ENCODE measurements around the gene ASCL4. TPM values are rescaled to one million over a fixed set of nuclear protein-coding genes. Genes with fewer than 3 reads are reported as not detected.

The ASCL4 gene
- total RNA-seq, 1 experiment from 2014 or later, result not detected

DNA sequence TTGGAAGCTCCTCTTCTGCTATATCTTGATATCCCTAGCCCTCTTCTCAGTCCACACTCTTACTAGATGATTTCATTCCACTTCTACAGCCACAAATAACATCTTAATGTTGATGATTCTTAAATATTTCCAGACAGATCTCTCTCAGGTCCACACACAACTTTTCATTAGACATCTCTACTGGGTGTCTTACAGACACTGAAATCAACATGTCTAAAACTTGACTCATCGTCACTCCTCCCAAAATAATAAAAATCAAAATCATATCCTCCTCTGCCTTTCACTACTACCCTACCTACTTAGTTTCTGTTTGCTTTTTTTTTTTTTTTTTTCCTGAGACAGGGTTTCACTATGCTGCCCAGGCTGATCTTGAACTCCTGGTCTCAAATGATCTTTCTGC, 25.4 kb upstream of the ASCL4 start:
- H3K9me3 ChIP-seq (ENCODE audit: insufficient read depth, low read depth), result no peaks in the 10 kb centered on the region
- no peak overlapping the region for H2AFZ ChIP-seq
- no peaks in the 10 kb centered on the region for H3K79me2 ChIP-seq (ENCODE audit: low read depth)
- intact Hi-C loops (cut with micrococcal nuclease; ENCODE audit: unreplicated experiment), result no loop called here
- no TSS peak for BruUV-seq (replicated peaks)
- no peak for DNase-seq
- H3K9me2 ChIP-seq (ENCODE audit: insufficient read depth), result no peaks in the 10 kb centered on the region
- no peaks in the 10 kb centered on the region for H3K4me1 ChIP-seq (replicated peaks; ENCODE audit: insufficient read depth)
- no peaks in the 10 kb centered on the region for H3F3A ChIP-seq (ENCODE audit: insufficient read depth, low read depth)
- ChIA-PET CTCF (no interaction called here), POLR2A (ENCODE audit: unreplicated experiment) (interaction anchor here (0.5 kb wide), 1 partner anchor 47 kb away, joined by 4 read pairs; no protein-coding TSS in a partner anchor)
- peaks cover 6% of the 10 kb centered on the region; the same call in 1 of the 2 replicates for H4K20me1 ChIP-seq (ENCODE audit: insufficient read depth)
- H3K36me3 ChIP-seq (ENCODE audit: low read depth), result peaks cover 35% of the 10 kb centered on the region
- TF ChIP-seq, protein P1, sequence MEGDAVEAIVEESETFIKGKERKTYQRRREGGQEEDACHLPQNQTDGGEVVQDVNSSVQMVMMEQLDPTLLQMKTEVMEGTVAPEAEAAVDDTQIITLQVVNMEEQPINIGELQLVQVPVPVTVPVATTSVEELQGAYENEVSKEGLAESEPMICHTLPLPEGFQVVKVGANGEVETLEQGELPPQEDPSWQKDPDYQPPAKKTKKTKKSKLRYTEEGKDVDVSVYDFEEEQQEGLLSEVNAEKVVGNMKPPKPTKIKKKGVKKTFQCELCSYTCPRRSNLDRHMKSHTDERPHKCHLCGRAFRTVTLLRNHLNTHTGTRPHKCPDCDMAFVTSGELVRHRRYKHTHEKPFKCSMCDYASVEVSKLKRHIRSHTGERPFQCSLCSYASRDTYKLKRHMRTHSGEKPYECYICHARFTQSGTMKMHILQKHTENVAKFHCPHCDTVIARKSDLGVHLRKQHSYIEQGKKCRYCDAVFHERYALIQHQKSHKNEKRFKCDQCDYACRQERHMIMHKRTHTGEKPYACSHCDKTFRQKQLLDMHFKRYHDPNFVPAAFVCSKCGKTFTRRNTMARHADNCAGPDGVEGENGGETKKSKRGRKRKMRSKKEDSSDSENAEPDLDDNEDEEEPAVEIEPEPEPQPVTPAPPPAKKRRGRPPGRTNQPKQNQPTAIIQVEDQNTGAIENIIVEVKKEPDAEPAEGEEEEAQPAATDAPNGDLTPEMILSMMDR (conservative IDR thresholded peaks at IDR 0.05), result no peak
- no peak for TF ChIP-seq EZH2 (IDR thresholded peaks at IDR 0.05; ENCODE audit: low read depth)
- no peak overlapping the region for H3K4me2 ChIP-seq
- H3K27me3 ChIP-seq (ENCODE audit: insufficient read depth, low read depth), result no peaks in the 10 kb centered on the region
- no peak overlapping the region for H3K27ac ChIP-seq
- no peak overlapping the region for H3K4me3 ChIP-seq

DNA sequence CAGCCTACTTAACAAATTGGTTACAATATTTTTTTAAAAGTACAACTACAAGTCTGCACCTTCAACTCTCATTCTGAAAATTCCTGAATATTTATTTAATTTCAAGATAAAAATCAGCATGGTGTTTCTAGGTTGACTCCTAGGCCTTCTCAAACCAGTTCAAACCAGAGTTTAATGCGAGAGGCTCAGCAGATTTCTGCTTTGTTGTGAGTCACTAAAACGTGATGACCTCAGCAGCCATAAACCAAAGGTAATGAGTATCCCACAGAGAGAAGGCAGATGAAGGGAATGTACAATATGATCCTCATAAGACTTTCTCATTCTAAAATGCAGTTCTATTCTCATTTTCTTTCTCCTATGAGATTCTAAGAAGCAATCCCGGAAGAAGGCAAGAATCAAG, 15.1 kb upstream of the ASCL4 start:
- Histone ChIP-seq H3K4me1 (replicated peaks; ENCODE audit: insufficient read depth) (peaks cover 26% of the 10 kb centered on the region), H3F3A (ENCODE audit: insufficient read depth, low read depth) (peaks cover 15% of the 10 kb centered on the region), H3K4me3 (peak overlapping the region; percentile 95), H3K27ac (peak overlapping the region; percentile 17; the same call in 1 of the 2 replicates), H3K9me2 (ENCODE audit: insufficient read depth) (no peaks in the 10 kb centered on the region), H2AFZ (no peak overlapping the region), H3K4me2 (peak overlapping the region; percentile 98), H4K20me1 (ENCODE audit: insufficient read depth) (peaks cover 6% of the 10 kb centered on the region; the same call in 1 of the 2 replicates), H3K79me2 (ENCODE audit: low read depth) (peaks cover 40% of the 10 kb centered on the region), H3K27me3 (ENCODE audit: insufficient read depth, low read depth) (no peaks in the 10 kb centered on the region), H3K9me3 (ENCODE audit: insufficient read depth, low read depth) (no peaks in the 10 kb centered on the region), H3K36me3 (ENCODE audit: low read depth) (peaks cover 33% of the 10 kb centered on the region)
- CTCF ChIA-PET, result interaction anchor here (0.6 kb wide), 1 partner anchor 83 kb away, joined by 3 read pairs; no protein-coding TSS in a partner anchor
- intact Hi-C loops (cut with micrococcal nuclease; ENCODE audit: unreplicated experiment), result no loop called here
- BruUV-seq (replicated peaks), result no TSS peak
- DNase-seq, result peak; percentile 13 to 72
- TF ChIP-seq EZH2 (IDR thresholded peaks at IDR 0.05; ENCODE audit: low read depth), result no peak
- TF ChIP-seq, protein P1 (conservative IDR thresholded peaks at IDR 0.05), result no peak
- POLR2A ChIA-PET (ENCODE audit: unreplicated experiment), result no interaction called here

DNA sequence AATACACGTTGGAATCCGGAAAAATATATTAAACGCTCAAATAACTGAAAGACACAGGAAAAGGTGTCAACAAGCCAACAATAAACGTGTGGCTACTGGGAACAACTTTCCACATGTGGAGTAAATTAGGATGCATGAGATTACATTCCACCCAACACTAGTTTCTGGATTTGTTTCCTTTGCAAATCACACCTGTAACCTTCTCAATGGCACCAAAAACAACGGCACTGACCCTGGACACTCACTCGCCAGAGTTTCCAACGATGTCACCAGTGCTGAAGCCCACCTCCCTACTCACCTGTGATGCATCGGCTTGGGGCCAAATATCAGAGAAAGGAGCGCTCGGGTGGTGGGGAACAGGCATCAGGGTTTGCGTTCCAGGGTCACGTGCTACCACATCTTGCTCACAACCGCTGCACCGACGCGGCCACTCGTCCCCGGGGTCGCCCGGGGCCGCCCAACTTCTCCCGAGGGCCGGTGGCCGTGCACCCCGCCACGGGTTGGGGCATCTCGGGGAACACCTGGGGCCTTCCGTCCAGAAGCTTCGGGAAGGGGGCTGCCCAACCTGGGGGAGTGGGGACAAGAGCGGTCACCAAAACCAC, 14.2 kb upstream of the ASCL4 start:
- Histone ChIP-seq H3K4me1 (replicated peaks; ENCODE audit: insufficient read depth) (peaks cover 26% of the 10 kb centered on the region), H3K36me3 (ENCODE audit: low read depth) (peaks cover 24% of the 10 kb centered on the region), H3K79me2 (ENCODE audit: low read depth) (peaks cover 40% of the 10 kb centered on the region), H3K27me3 (ENCODE audit: insufficient read depth, low read depth) (no peaks in the 10 kb centered on the region), H3K4me3 (peak overlapping the region; percentile 95), H3K9me2 (ENCODE audit: insufficient read depth) (no peaks in the 10 kb centered on the region), H2AFZ (peak overlapping the region; percentile 86), H4K20me1 (ENCODE audit: insufficient read depth) (peaks cover 6% of the 10 kb centered on the region; the same call in 1 of the 2 replicates), H3K27ac (no peak overlapping the region), H3K9me3 (ENCODE audit: insufficient read depth, low read depth) (no peaks in the 10 kb centered on the region), H3F3A (ENCODE audit: insufficient read depth, low read depth) (peaks cover 15% of the 10 kb centered on the region), H3K4me2 (peak overlapping the region; percentile 98)
- TF ChIP-seq, protein P1 (conservative IDR thresholded peaks at IDR 0.05), result no peak
- no peak for TF ChIP-seq EZH2 (IDR thresholded peaks at IDR 0.05; ENCODE audit: low read depth)
- peak in 1 of 2 experiments; percentile 8 for DNase-seq
- no TSS peak for BruUV-seq (replicated peaks)
- POLR2A ChIA-PET (ENCODE audit: unreplicated experiment), result no interaction called here
- intact Hi-C loops (cut with micrococcal nuclease; ENCODE audit: unreplicated experiment), result loop anchor here (2.0 to 5.0 kb wide), 2 partner anchors 73 to 124 kb away; partner anchors contain the start of gene PWP1
- CTCF ChIA-PET, result interaction anchor here (0.6 kb wide), 1 partner anchor 84 kb away, joined by 3 read pairs; no protein-coding TSS in a partner anchor

Data from PC-9 (cell line).